RPMI7951 (cell line): Measurements from ENCODE around the gene TTC4. TPM values are rescaled to one million over a fixed set of nuclear protein-coding genes. Genes with fewer than 3 reads are reported as not detected.

Source experiments
- DNase-seq: peaks from one replicate; pipeline ENCODE4 v3.0.0-alpha.2; 2012; ENCODE audit warnings: low read depth
- total RNA-seq: library from RNA; depleted of rRNA; stranded (reverse); fragments of >200 nt; shearing (Covaris generic); gene quantifications from 2 replicates; pipeline ENCODE4 v1.2.3, GENCODE V29; 2014; rRNA removed

The TTC4 gene, protein sequence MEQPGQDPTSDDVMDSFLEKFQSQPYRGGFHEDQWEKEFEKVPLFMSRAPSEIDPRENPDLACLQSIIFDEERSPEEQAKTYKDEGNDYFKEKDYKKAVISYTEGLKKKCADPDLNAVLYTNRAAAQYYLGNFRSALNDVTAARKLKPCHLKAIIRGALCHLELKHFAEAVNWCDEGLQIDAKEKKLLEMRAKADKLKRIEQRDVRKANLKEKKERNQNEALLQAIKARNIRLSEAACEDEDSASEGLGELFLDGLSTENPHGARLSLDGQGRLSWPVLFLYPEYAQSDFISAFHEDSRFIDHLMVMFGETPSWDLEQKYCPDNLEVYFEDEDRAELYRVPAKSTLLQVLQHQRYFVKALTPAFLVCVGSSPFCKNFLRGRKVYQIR
- 24.0 and 32.0 TPM in 2 replicates for total RNA-seq

DNA sequence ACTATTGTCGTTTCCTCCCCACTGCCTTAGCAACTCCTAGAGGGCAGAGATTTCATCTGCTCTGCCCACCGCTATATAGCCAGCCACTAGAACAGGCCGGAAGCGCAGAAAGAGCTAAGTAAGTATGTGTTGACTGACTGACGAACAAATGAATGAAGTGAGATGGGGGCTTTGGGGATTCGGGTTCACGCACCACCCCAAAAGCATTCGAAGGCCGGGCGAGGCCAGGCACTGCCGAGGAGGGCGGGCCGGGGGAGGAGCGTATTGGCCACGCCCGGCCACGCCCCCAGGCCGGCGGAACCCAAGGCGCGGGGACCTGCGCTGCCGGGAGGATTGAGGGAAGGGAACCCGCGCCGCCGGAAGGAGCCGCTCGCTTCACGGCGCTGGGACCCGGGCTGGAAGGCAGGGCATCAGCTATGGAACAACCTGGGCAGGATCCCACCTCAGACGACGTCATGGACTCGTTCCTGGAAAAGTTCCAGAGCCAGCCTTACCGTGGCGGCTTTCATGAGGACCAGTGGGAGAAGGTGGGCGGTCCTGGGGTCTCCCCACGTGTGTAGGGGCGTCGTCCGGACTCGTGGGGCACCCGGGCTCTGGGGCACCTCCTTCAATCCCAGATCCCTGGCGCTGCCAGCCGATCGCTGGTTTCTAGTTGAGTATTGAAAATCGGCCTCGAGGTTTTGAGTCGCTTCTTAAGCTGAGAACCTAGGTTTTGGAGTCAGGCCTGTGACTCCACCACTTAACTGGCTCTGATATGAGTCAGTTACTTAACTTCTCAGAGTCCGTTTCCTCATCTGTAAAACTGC, at the start of gene TTC4:
Gene TTC4 (plus strand): TSS at position 369 of the 806 bp plus-strand sequence. CDS start 48 bp downstream, at position 417.
- peak; percentile 77 for DNase-seq

DNA sequence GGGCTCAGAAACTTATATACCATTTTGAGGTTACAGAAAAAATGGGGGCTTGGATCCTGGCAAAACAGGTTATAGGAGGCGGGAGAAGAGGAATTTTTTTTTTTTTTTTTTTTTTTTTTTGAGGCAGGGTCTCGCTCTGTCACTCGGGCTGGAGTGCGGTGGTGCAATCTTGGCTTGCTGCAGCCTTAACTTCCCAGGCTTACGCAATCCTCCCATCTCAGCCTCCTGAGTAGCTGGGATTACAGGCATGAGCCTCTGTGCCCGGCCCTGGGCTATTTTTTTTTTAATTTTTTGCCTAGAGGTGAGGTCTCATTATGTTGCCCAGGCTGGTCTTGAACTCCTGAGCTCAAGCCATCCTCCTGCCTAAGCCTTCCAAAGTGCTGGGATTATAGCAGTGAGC, 49.3 kb upstream of the TTC4 start:
- DNase-seq = no peak

DNA sequence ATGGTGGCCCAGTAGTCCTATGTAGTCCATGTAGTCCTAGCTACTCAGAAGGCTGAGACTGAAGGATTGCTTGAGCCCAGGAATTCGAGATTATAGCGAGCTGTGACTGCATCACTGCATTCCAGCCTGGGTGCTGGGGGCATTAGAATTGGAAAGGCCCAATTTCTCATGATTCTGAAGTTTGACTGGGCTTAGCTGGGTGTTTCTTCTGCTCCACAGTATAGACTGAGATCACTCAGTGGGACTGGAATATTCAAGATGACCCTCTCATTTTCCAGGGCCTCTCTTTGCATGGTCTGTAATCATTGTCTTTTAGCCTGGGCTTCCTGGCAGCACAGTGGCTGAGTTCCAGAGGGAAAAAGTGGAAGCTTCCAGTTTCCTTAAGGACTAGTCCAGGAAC, 47.9 kb upstream of the TTC4 start:
- DNase-seq = no peak

DNA sequence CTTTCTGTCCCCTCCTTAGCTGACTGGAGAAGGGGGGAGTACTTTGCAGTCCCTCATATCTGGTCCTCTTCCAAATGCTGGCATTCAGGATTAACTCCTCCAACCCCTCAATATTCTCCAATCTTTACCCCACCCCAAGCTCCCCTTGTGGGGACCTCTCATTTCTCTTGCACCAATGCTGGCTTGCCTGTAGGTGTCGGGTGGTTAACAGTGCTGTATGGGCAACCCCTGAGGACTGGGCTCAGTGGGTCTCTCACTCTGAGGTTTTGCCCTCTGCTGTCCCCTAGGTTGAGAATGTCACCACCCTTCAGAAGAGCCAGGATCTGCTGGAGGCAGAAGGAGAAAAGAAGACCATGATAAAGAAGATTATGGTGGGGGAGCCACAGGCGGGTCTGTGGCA, 47.1 kb upstream of the TTC4 start:
- DNase-seq = no peak

DNA sequence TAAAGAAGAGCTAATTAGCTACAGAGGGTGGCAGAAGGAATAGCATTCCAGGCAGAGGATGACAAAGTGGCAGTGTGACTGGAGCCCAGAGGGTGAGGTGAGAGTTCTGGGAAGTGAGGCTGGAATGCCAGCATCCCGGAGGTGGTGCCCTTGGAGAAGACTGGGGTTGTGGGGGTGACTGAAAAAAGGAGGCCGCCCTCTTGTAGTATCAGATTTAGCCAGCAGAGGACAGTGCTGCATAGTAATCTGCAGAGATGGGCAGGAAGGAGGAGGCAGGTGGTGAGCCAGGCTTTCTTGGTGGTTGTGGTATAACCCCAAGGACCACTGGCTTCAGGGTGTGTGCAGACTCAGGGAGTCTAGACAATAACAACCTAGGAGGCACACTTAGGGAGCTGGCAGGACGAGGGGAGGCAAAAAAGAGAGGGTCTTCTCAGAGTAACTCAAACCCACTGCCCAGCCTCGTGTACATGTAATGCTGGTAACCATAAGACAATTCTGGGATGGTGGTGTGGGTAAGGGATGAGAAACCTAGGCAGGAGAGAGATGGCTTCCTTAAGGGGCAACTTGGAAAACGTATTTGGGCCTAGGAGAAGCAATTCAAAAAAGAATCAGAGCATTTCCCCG, 43.6 kb upstream of the TTC4 start:
- peak; percentile 41 for DNase-seq

DNA sequence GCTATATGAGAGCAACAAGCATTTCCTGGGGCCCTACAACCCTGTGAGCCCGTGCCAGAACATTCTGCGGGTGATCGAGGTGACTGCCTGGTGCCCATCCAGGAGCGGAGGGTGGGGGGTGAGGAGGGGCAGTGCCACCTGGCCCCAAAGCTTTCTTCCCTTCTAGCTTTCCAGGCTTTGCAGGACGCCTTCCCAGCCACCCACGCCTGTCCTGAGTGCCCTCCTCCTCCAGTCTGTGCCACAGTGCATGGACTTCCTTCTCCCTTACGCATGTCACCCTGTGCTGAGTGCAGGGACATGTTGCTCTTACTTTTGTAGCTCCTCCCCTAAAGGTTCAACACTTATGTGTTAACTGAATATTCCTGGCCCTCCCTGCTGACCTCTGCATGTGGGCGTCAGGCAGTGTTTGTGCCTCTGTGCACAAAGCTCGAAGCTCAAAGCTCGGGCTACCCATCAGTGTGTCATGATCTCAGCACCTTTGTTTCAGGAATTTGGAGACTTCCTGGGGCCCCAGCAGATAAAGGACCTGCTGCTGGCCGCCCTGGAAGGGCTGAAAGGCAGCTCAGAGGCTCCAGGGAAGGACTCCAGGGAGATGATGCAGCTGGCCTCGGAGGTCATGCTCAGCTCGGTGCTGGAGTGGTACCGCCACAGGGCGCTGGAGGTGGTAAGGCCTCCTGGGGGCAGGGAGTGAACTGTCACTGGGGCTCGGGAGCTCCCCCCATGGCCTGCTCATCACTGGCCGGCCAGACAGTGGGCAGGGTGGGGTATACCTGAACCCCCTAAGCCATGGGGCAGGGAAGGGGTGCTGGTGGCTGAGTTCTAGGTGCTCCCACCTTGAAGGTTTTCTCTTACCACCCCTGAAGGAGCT, 36.7 kb upstream of the TTC4 start:
- no peak for DNase-seq

DNA sequence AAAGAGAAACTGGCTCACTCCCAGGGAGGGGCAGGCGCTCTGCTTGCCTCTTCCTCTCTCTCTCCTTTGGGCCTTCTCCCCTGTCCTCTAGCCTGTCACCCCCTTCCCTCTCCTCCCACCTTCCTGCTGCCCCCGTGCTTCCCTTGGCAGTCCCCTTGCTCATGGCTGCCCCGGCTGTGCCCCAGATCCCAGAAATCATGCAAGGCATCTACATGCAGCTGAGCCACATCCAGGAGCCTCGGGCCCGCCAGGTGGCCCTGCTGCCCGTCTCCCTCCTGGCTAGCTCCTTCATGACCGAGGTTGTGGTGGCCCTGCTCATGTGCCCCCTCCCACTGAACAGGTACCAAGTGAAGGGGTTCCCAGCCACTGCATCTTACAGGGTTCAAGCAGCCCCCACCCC, 36.0 kb upstream of the TTC4 start:
- DNase-seq = no peak

DNA sequence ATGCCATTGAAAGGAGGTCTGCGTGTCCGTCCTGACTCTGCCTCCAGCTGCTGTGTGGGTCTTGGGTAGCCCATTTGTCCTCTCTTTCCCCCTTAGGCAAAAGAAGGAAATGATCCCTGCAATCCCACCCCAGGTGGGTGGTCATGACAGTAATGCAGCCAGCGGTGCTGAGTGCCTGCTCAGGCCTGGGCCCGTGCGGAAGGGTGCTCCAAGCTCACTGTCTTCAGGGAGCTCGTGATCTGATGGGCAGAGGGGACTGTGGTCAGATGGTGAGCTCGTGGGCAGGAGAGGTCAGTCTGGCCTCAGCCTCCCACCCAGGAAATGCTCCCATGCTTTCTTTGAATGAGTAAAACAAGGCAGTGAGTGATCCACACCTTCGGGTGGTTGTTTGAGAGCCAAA, 35.3 kb upstream of the TTC4 start:
- no peak for DNase-seq

DNA sequence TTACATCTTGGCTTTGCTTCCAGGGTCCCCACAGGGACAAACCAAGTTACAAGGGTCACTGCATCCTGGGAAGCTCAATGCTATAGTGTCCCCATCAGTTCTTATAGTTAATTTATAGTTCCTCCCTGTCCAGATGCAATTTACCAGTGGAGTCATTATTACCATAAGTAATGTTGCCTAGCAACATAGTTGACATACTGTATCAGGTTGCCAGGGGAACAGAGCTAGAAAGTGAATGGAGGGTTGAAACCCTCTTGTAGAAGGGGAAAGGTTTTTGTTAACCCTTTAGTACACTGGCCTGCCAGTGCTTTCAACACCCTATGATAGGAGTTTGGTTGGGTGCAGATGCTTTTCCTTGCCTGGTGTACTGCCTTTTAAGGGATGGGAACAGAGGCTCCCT, 34.3 kb upstream of the TTC4 start:
- no peak for DNase-seq

DNA sequence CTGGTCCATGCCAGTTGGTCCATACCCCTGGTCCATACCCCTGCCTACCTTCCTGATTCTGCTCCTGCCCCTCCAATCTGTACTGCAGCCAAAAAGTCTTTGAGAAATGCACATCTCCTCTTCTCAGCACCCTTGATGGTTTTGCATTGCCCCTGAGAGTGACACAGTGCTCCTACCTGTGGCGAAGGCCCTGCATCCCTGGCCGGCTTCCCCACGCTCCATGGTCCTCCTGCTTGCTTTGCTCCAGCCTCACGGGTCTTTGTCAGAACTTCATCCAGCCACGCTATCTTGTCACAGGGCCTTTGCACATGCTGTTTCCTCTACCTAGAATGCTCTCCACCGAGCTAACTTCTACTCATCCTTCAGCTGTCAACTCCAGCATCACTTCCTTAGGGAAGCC, 32.2 kb upstream of the TTC4 start:
- DNase-seq = no peak

DNA sequence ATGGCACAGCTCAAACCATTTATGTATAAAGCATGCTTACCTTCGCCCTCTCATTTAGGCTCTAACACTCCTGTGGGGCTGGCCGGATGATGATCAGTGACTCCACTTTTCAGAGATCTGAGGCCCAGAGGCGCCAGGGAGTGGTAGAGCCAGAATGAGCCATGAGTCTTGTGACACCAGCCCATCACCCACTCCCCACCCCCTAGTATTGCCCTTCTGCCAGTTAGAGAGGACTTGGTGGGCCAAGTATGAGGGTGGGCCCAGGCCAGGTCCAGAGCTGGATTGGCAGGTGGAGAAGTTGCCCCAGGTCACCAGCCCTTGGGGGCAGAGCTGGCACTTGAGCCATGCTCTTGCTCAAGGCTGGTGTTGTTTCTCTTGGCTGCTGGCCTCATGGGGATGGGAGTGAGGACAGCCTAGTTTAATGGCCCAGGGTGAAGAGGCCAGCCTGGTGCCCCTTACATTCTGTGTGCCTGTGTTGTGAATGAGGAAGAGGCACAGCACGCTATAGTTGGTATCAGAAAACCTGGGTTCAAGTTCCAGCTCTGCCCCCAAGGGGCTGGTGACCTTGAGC, 30.2 kb upstream of the TTC4 start:
- no peak for DNase-seq

DNA sequence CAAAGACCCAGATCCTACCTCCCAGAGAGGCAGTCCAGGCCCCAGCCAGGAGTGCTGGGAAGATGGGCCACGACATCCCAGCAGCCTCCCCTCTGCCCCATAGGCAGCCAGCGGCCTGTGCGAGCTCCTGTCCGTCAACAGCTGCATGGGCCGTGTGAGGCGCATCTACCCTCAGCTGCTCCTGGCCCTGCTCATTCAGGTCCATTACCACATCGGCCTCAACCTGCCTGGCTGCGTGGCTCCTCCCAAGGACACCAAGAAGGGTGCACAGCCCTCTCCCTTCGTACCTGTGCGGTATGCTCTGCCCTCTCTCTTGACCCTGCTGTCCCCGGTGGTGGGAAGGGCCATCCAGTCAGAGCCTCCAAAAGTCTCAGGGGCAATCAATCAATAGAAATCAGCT, 29.5 kb upstream of the TTC4 start:
- DNase-seq = no peak

DNA sequence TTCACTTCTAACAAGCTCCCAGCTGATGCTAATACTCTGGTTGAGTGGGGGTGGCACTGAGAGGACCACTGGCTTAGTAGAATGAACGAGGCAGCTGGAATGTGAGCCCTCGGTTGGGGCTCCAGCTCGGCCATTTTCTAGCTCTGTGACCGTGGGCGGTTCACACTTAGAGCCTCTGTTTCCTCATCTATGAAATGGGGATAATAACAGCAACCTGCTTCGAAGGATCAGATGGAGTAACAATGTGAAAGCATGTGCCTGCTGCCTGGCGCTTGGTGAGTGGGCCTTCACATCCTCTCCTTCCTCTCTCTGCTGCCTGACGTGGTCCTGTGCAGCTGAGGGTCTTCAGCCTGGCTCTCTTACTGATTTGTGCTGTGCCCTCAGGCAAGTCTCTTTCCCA, 20.9 kb upstream of the TTC4 start:
- DNase-seq = no peak

DNA sequence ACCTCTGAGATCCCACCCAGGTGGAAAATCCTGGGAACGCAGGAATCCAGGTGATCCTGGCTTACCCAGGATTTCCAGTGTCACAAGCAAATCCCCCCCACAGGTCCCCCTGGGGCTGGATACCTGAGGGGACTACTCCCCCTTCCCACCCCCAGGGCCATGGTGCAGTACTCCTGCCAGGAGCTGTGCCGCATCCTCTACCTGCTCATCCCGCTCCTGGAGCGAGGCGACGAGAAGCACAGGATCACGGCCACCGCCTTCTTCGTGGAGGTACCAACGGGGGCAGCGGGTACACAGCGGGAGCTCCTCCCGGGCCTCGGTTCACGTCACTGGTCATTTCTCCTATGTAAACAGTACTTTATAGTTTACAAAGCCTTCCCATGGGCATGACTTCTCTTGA, 20.4 kb upstream of the TTC4 start:
- no peak for DNase-seq

DNA sequence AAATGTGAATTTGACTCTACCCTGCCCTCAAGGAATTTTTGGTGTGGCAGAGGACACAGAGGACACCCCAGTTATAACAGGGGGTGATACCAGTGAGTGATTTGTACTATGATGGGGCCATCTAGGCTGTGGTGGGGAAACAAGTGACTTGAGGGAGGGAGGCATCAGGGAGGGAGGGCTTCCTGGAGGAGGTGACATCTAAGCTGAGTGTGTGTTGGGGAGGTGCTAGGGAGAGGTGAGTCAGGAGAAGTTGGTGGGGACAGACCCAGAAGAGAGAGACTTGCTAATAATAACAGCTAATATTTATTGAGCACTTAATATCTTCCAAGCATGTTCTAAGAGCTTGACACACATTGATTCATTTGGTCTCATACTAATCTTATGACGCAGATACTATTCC, 19.9 kb upstream of the TTC4 start:
- no peak for DNase-seq

DNA sequence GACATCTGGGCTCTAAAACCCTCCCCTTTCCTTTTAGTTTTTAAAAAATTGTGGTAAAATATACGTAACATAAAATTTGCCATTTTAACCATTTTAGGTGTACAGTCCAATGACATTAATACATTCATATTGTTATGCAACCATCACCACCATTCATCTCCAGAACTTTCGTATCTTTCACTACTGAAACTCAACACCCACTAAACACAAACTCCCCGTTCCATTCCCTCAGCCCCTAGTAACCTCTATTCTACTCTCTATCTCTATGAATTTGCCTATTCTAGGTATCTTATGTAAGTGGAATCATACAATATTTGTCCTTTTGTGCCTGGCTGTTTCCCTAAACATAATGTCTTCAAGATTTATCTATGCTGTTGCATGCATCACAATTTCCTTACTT, 19.4 kb upstream of the TTC4 start:
- no peak for DNase-seq

DNA sequence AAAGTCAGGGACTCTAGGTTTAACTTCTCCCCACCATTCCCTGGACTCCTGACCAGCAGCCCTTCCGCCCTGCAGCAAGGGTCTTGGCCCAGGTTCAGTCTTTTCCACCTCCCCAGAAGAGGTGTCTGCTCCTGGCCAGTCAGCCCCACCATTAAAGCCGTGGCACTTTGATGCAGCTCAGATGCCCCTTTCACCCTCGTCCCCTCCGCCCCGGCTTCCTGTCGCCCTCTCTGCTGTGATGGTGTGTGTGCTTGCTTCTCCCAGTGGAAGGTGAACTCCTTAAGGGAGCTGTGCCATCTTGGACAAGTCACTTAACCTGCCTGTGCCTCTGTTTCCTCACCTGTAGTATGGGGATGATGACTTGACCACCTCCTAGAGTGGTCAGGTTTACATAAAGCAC, 17.8 kb upstream of the TTC4 start:
- no peak for DNase-seq

DNA sequence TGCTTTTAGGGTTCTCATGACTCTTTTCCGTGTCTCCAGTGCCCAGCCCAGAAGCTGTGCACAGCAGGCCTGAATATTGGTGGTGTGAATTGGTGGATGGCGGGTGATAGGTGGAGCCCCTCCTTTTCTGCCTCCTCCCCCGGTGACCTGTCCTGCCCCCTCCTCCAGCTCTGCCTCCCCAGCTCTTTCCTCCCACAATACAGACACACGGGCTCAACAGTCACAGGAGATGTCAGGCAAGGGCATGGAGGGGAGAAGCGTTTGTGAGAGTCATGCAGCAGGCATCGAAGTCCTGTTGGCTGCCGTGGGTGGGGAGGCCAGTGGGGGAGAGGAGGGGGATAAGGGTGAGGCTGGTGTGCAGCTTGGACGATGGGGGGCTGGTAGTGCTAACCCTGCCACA, 17.3 kb upstream of the TTC4 start:
- no peak for DNase-seq

DNA sequence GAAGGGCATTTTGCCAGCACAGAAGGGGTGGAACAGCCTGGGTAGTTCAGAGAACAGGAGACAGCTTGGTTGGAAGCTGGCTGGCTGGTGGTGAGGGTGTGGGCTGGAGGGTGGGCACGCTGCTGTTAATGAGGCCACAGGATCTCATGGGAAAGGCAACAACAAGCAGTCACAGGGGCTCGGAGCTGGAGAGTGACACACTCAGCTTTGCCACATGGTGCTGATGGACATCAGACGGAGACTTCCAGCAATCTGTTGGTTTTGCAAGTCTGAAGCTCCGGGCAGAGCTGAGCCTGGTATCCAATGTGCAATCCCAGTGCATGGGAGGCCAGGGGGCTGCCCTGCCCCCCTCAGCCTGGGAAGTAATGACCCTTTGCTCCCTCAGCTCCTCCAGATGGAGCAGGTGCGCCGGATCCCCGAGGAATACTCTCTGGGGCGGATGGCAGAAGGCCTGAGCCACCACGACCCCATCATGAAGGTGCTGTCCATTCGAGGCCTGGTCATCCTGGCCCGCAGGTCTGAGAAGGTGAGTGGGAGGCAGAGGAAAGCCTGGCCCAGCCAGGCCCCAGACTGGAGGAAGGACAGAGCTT, 15.6 kb upstream of the TTC4 start:
- DNase-seq = no peak

DNA sequence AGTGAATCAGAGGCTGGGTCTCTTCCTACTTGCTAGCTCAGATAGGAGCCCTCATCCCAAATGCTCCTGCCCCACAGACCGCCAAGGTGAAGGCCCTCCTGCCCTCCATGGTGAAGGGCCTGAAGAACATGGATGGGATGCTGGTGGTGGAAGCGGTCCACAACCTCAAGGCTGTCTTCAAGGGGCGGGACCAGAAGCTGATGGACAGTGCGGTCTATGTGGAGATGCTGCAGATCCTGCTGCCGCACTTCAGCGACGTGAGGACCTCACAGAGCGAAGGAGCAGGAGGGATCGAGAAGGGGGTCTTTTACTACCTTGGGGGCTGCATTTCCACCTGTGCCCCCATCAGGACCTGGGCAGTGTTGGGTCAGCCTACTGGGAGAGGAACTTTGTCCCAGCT, 14.6 kb upstream of the TTC4 start:
- no peak for DNase-seq

DNA sequence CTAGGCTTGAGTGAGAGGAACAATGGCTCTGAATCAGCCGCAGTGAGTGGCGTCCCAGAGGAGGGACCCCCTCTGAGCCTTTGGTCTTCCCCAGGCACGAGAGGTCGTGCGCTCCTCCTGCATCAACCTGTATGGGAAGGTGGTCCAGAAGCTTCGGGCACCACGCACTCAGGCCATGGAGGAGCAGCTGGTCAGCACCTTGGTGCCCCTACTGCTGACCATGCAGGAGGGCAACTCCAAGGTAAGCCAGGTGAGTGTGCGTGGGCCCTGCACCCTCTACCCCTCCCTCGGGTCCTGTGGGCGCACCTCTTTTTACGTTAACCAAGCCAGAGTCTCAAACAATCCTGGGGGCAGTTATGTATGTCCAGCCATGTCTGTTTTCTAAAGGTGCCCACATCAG, 13.7 kb upstream of the TTC4 start:
- DNase-seq = no peak
